OCI-LY1 (cell line): ENCODE data around the gene HTR5A.

Experiments
- H2AFZ ChIP-seq: fragments of 200-600 bp; sonication (generic), shearing (Covaris generic); 2 replicates; pipeline ENCODE4 v1.6.0; 2014; ENCODE audit warnings: antibody characterized with exemption, mild to moderate bottlenecking, low read length
- H3F3A ChIP-seq: fragments of 200-600 bp; sonication (generic), shearing (Covaris generic); 2 replicates; pipeline ENCODE4 v1.6.0; 2014; ENCODE audit warnings: mild to moderate bottlenecking, antibody characterized with exemption, low read length, moderate library complexity; ENCODE audit not compliant: insufficient read depth
- H3K27ac ChIP-seq: fragments of 200-600 bp; sonication (generic); 2 replicates; pipeline ENCODE4 v1.5.1; 2014; ENCODE audit warnings: low read length, mixed run types, mild to moderate bottlenecking, low read depth; ENCODE audit not compliant: poor library complexity, severe bottlenecking
- H3K27me3 ChIP-seq: fragments of 200-600 bp; sonication (generic); 2 replicates; pipeline ENCODE4 v1.6.0; 2014; ENCODE audit warnings: antibody characterized with exemption, mild to moderate bottlenecking, low read length, moderate library complexity; ENCODE audit not compliant: insufficient read depth
- H3K36me3 ChIP-seq: fragments of 200-600 bp; sonication (generic); 2 replicates; pipeline ENCODE4 v1.6.1; 2014; ENCODE audit warnings: mild to moderate bottlenecking, antibody characterized with exemption, low read length, moderate library complexity, mixed read lengths; ENCODE audit not compliant: insufficient read depth
- H3K4me1 ChIP-seq: fragments of 200-600 bp; sonication (generic); 2 replicates; pipeline ENCODE4 v1.5.1; 2014; ENCODE audit warnings: mild to moderate bottlenecking, low read length, moderate library complexity; ENCODE audit not compliant: insufficient read depth, severe bottlenecking
- H3K4me2 ChIP-seq: fragments of 200-600 bp; sonication (generic), shearing (Covaris generic); 2 replicates; pipeline ENCODE4 v1.6.1; 2014; ENCODE audit warnings: low read length
- H3K4me3 ChIP-seq: fragments of 200-600 bp; sonication (generic); 2 replicates; pipeline ENCODE4 v1.5.1; 2014; ENCODE audit warnings: low read length, low read depth, mild to moderate bottlenecking, mixed read lengths; ENCODE audit not compliant: poor library complexity, severe bottlenecking
- H3K79me2 ChIP-seq: fragments of 200-600 bp; shearing (Covaris generic); 2 replicates; pipeline ENCODE4 v1.6.1; 2016; ENCODE audit warnings: mixed run types, low read length, mixed read lengths; ENCODE audit not compliant: insufficient read depth
- H3K9ac ChIP-seq: fragments of 200-600 bp; sonication (generic), shearing (Covaris generic); 2 replicates; pipeline ENCODE4 v1.6.1; 2014; ENCODE audit warnings: mild to moderate bottlenecking, low read length, mixed read lengths
- H3K9me2 ChIP-seq: fragments of 200-600 bp; sonication (generic), shearing (Covaris generic); 2 replicates; pipeline ENCODE4 v1.6.1; 2014; ENCODE audit warnings: low read depth, mild to moderate bottlenecking, low read length, mixed read lengths
- H3K9me3 ChIP-seq: fragments of 200-600 bp; shearing (Covaris generic); 2 replicates; pipeline ENCODE4 v1.6.1; 2014; ENCODE audit warnings: low read length, mixed read lengths
- H4K20me1 ChIP-seq: fragments of 200-600 bp; sonication (generic), shearing (Covaris generic); 2 replicates; pipeline ENCODE4 v1.6.0; 2016; ENCODE audit warnings: mild to moderate bottlenecking, low read length; ENCODE audit not compliant: insufficient read depth
- EZH2 ChIP-seq: fragments of 200-600 bp; sonication (generic), shearing (Covaris generic); IDR thresholded peaks from 2 replicates; pipeline ENCODE4 v1.8.0; 2017; ENCODE audit warnings: borderline replicate concordance, mixed run types, mild to moderate bottlenecking, antibody characterized with exemption, low read length, moderate library complexity, mixed read lengths
- TF ChIP-seq, protein P1 (sequence below): fragments of 200-600 bp; sonication (generic), shearing (Covaris generic); IDR thresholded peaks from 2 replicates; pipeline ENCODE4 v1.5.1; 2017; ENCODE audit warnings: mild to moderate bottlenecking, antibody characterized with exemption, low read length, moderate library complexity, mixed read lengths

The HTR5A gene

DNA sequence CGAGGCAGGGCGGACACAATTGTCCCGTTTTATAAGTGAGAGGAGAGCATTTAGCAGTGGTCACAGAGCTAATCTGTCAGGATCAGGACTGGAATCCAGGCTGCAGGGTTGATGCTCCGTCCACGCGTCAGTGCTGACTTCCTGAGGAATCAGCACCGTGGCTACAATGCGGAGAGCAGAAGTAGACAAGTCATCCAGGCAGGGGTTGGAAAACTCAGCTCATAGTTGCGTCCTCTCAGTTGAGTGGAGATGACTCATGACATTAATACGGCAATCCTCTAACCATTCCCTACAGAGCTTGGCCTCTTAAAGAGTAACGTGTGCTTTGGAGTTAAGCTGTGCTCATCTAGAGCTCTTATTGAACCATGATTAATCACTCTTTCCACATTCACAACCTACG lies 17.1 kb upstream of the HTR5A start:
- no peak overlapping the region for H2AFZ ChIP-seq
- H3F3A ChIP-seq = no peaks in the 10 kb centered on the region

DNA sequence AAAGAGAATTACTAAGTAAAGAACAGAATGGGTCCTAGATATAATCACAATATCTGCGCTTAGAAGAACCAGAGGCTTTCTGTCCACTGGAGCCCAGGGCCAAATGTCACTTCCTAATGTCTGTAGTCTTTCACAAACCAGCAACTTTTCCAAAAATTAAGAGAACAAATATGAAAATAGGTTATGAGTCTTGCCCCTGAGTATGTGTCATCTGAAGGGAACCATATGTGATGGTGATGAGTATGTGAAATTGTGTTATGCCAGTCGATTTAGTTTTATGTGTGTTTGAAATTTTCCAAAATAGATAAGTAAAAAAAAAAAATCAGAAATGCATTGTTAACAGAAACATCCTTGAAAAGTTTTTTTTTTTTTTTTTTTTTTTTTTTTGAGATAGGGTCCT lies 15.4 kb upstream of the HTR5A start:
- no peaks in the 10 kb centered on the region for H3K4me1 ChIP-seq
- no peaks in the 10 kb centered on the region for H4K20me1 ChIP-seq
- no peaks in the 10 kb centered on the region for H3K36me3 ChIP-seq
- TF ChIP-seq, protein P1, sequence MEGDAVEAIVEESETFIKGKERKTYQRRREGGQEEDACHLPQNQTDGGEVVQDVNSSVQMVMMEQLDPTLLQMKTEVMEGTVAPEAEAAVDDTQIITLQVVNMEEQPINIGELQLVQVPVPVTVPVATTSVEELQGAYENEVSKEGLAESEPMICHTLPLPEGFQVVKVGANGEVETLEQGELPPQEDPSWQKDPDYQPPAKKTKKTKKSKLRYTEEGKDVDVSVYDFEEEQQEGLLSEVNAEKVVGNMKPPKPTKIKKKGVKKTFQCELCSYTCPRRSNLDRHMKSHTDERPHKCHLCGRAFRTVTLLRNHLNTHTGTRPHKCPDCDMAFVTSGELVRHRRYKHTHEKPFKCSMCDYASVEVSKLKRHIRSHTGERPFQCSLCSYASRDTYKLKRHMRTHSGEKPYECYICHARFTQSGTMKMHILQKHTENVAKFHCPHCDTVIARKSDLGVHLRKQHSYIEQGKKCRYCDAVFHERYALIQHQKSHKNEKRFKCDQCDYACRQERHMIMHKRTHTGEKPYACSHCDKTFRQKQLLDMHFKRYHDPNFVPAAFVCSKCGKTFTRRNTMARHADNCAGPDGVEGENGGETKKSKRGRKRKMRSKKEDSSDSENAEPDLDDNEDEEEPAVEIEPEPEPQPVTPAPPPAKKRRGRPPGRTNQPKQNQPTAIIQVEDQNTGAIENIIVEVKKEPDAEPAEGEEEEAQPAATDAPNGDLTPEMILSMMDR = no peak
- TF ChIP-seq EZH2 = no peak
- H3K27me3 ChIP-seq = no peaks in the 10 kb centered on the region; the same call in 1 of the 2 replicates
- no peaks in the 10 kb centered on the region for H3K79me2 ChIP-seq
- no peak overlapping the region for H3K4me3 ChIP-seq
- no peak overlapping the region for H3K27ac ChIP-seq
- no peak overlapping the region for H2AFZ ChIP-seq
- H3F3A ChIP-seq = no peaks in the 10 kb centered on the region
- no peaks in the 10 kb centered on the region for H3K9me2 ChIP-seq
- H3K9me3 ChIP-seq = no peaks in the 10 kb centered on the region
- no peak overlapping the region for H3K9ac ChIP-seq
- H3K4me2 ChIP-seq = no peak overlapping the region

More for the DNA sequence above, 17.1 kb upstream of the HTR5A start:
- H3K27me3 ChIP-seq = no peaks in the 10 kb centered on the region; the same call in 1 of the 2 replicates
- H3K36me3 ChIP-seq = no peaks in the 10 kb centered on the region
- no peaks in the 10 kb centered on the region for H3K4me1 ChIP-seq
- H3K79me2 ChIP-seq = no peaks in the 10 kb centered on the region
- H3K9ac ChIP-seq = no peak overlapping the region
- no peak overlapping the region for H3K4me2 ChIP-seq
- no peak overlapping the region for H3K27ac ChIP-seq
- TF ChIP-seq, protein P1 = no peak
- TF ChIP-seq EZH2 = no peak
- no peaks in the 10 kb centered on the region for H3K9me2 ChIP-seq
- H4K20me1 ChIP-seq = no peaks in the 10 kb centered on the region
- no peaks in the 10 kb centered on the region for H3K9me3 ChIP-seq
- H3K4me3 ChIP-seq = no peak overlapping the region

- Histone ChIP-seq H3K4me2 (no peak overlapping the region), H3K9me3 (no peaks in the 10 kb centered on the region), H3K9me2 (no peaks in the 10 kb centered on the region), H4K20me1 (no peaks in the 10 kb centered on the region), H3K27me3 (no peaks in the 10 kb centered on the region; the same call in 1 of the 2 replicates), H3K36me3 (no peaks in the 10 kb centered on the region), H3K4me1 (no peaks in the 10 kb centered on the region), H3K9ac (no peak overlapping the region), H3K79me2 (no peaks in the 10 kb centered on the region), H3K27ac (no peak overlapping the region), H2AFZ (no peak overlapping the region), H3K4me3 (no peak overlapping the region), H3F3A (no peaks in the 10 kb centered on the region)
- TF ChIP-seq, protein P1 = no peak
- TF ChIP-seq EZH2 = no peak
Observed at GRCh38 chr7:155057076-155057475, 13.0 kb upstream of the HTR5A start.
